Left lung (tissue), 10 donors: ENCODE measurements around the gene BCAS3. TPM values are rescaled to one million over a fixed set of nuclear protein-coding genes. Genes with fewer than 3 reads are reported as not detected.

Experiments
- ATAC-seq: fragments of 200-7000 bp; cut with Tn5 transposase; one replicate; pipeline ENCODE4 v1.9.1; 2020; ENCODE audit warnings: moderate library complexity
- DNase-seq, 4 donors: peaks; one replicate each; pipeline ENCODE4 v3.0.0-alpha.2; 2013 to 2020
- H3K27ac ChIP-seq, 2 donors: fragments of 200-600 bp; sonication (generic) in 1 of 2; one replicate each; pipeline versions ENCODE4 v1.5.0 to v1.8.0; 2020 to 2021
- H3K27me3 ChIP-seq, 2 donors: fragments of 200-600 bp; sonication (generic) in 1 of 2; one replicate each; pipeline versions ENCODE4 v1.5.0 to v1.8.0; 2020 to 2021
- H3K36me3 ChIP-seq, 2 donors: fragments of 200-600 bp; sonication (generic) in 1 of 2; one replicate each; pipeline versions ENCODE4 v1.5.0 to v1.8.0; 2020 to 2021
- H3K4me1 ChIP-seq, 2 donors: fragments of 200-600 bp; one replicate each; pipeline ENCODE4 v1.8.0; 2021
- H3K4me3 ChIP-seq, 2 donors: fragments of 200-600 bp; sonication (generic) in 1 of 2; one replicate each; pipeline versions ENCODE4 v1.5.0 to v1.8.0; 2020 to 2021; ENCODE audit warnings: mild to moderate bottlenecking in 1 of 2
- H3K9me3 ChIP-seq, 2 donors: fragments of 200-600 bp; sonication (generic) in 1 of 2; one replicate each; pipeline versions ENCODE4 v1.5.0 to v1.8.0; 2020 to 2021
- CTCF ChIP-seq, 2 donors: fragments of 200-600 bp; sonication (generic) in 1 of 2; IDR thresholded peaks; one replicate each; pipeline versions ENCODE4 v1.5.0 to v1.8.0; 2021; ENCODE audit warnings: antibody characterized with exemption in 2 of 2
- intact Hi-C, 2 donors: fragments of 100-400 bp; cut with DNase I; formaldehyde crosslinking; loops; one replicate each; pipeline versions ENCODE4 v1.11.2 to v1.14.2; 2022
- polyA plus RNA-seq, 6 donors: library from polyadenylated mRNA; unstranded; fragments of 120-200 nt; gene quantifications; one replicate each; pipeline ENCODE4 v1.2.1, GENCODE V29; 2013; ENCODE audit not compliant: insufficient read length in 6 of 6
- total RNA-seq, 2 donors: library from RNA; stranded (reverse); fragmentation: NEBNext Ultra II Directional; extraction: Animal tissue kit (Norgen Biotek cat#: 25700); gene quantifications; one replicate each; pipeline ENCODE4 v1.2.1, GENCODE V29; 2021
- donor health status: DM: no; HTN: yes; CAD: no.
- donor health status: DM: no; HTN: no; CAD: no.

BCAS3 gene
- total and polyA plus RNA-seq, 8 donors = 21.2 to 29.6 (median 28.0) TPM

GRCh38 chr17:61385577-61386236 lies 708.1 kb downstream of the BCAS3 start:
- TF ChIP-seq CTCF (IDR thresholded peaks at IDR 0.05) = no peak

GRCh38 chr17:61386251-61386650 lies 708.6 kb downstream of the BCAS3 start:
- no peak for TF ChIP-seq CTCF (IDR thresholded peaks at IDR 0.05)
- intact Hi-C loops = loop anchor here in 1 of 2 donors (10.0 kb wide), 1 partner anchor 661 kb away; no protein-coding TSS in a partner anchor
- ATAC-seq = no peak

More at GRCh38 chr17:61385577-61386236, 708.1 kb downstream of the BCAS3 start:
- DNase-seq (peak in 1 of 4 donors; percentile 65), ATAC-seq (no peak)
- no peaks in the 10 kb centered on the region for H3K27me3 ChIP-seq
- intact Hi-C loops = loop anchor here in 1 of 2 donors (10.0 kb wide), 1 partner anchor 661 kb away; no protein-coding TSS in a partner anchor
- no peak overlapping the region for H3K4me3 ChIP-seq
- peaks cover 0 to 9% of the 10 kb centered on the region in 2 donors for H3K4me1 ChIP-seq
- no peaks in the 10 kb centered on the region for H3K9me3 ChIP-seq
- H3K36me3 ChIP-seq = no peaks in the 10 kb centered on the region
- H3K27ac ChIP-seq = no peak overlapping the region

GRCh38 chr17:61387011-61387410 lies 709.4 kb downstream of the BCAS3 start:
- TF ChIP-seq CTCF (IDR thresholded peaks at IDR 0.05) = no peak
- Histone ChIP-seq H3K27me3 (no peaks in the 10 kb centered on the region), H3K36me3 (no peaks in the 10 kb centered on the region), H3K4me1 (peaks cover 0 to 9% of the 10 kb centered on the region in 2 donors), H3K27ac (no peak overlapping the region), H3K4me3 (no peak overlapping the region), H3K9me3 (no peaks in the 10 kb centered on the region)
- DNase-seq (peak in 1 of 4 donors; percentile 29), ATAC-seq (no peak)
- intact Hi-C loops = loop anchor here in 1 of 2 donors (10.0 kb wide), 1 partner anchor 662 kb away; no protein-coding TSS in a partner anchor

More at GRCh38 chr17:61386251-61386650, 708.6 kb downstream of the BCAS3 start:
- Histone ChIP-seq H3K4me3 (no peak overlapping the region), H3K9me3 (no peaks in the 10 kb centered on the region), H3K27ac (no peak overlapping the region), H3K27me3 (no peaks in the 10 kb centered on the region), H3K36me3 (no peaks in the 10 kb centered on the region), H3K4me1 (peaks cover 0 to 9% of the 10 kb centered on the region in 2 donors)
- peak in 1 of 4 donors; percentile 37 for DNase-seq

GRCh38 chr17:61387511-61388305 lies 710.1 kb downstream of the BCAS3 start:
- no peak for TF ChIP-seq CTCF (IDR thresholded peaks at IDR 0.05)
- Histone ChIP-seq H3K4me1 (peaks cover 0 to 9% of the 10 kb centered on the region in 2 donors), H3K9me3 (no peaks in the 10 kb centered on the region), H3K27me3 (no peaks in the 10 kb centered on the region), H3K4me3 (no peak overlapping the region), H3K36me3 (no peaks in the 10 kb centered on the region), H3K27ac (no peak overlapping the region)
- ATAC-seq (no peak), DNase-seq (peak in 1 of 4 donors; percentile 50)
- intact Hi-C loops = loop anchor here in 1 of 2 donors (10.0 kb wide), 1 partner anchor 663 kb away; no protein-coding TSS in a partner anchor
